ENCODE data around the gene RLBP1.

GRCh38 chr15:89174476-89174875 is 46.9 kb downstream of the RLBP1 start:
- TF ChIP-seq, protein P1, sequence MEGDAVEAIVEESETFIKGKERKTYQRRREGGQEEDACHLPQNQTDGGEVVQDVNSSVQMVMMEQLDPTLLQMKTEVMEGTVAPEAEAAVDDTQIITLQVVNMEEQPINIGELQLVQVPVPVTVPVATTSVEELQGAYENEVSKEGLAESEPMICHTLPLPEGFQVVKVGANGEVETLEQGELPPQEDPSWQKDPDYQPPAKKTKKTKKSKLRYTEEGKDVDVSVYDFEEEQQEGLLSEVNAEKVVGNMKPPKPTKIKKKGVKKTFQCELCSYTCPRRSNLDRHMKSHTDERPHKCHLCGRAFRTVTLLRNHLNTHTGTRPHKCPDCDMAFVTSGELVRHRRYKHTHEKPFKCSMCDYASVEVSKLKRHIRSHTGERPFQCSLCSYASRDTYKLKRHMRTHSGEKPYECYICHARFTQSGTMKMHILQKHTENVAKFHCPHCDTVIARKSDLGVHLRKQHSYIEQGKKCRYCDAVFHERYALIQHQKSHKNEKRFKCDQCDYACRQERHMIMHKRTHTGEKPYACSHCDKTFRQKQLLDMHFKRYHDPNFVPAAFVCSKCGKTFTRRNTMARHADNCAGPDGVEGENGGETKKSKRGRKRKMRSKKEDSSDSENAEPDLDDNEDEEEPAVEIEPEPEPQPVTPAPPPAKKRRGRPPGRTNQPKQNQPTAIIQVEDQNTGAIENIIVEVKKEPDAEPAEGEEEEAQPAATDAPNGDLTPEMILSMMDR (conservative IDR thresholded peaks at IDR 0.05) = no peak
- TF ChIP-seq EZH2 (IDR thresholded peaks at IDR 0.05; ENCODE audit: low read depth) = no peak
